Epithelial cell of esophagus (primary cell): ENCODE measurements around the gene SLC25A15.

Experiments
- DNase-seq: peaks from one replicate; pipeline ENCODE4 v3.0.0; 2010; ENCODE audit warnings: low read depth
- H3K4me3 ChIP-seq: 2 replicates; pipeline ENCODE4 v1.5.1; 2011; ENCODE audit warnings: mild to moderate bottlenecking, low read length, control low read depth
- CTCF ChIP-seq: IDR thresholded peaks from 2 replicates; pipeline ENCODE4 v1.5.1; 2011; ENCODE audit warnings: low read depth, mild to moderate bottlenecking, low read length, control low read depth, inconsistent platforms; ENCODE audit not compliant: insufficient read depth; ENCODE audit errors: missing control alignments

Gene SLC25A15

GRCh38 chr13:40800559-40800958 is 11.1 kb downstream of the SLC25A15 start:
- no peak overlapping the region for H3K4me3 ChIP-seq
- no peak for TF ChIP-seq CTCF
- DNase-seq, result no peak

- no peak for DNase-seq
- H3K4me3 ChIP-seq, result no peak overlapping the region
- no peak for TF ChIP-seq CTCF
These were observed 12.1 kb downstream of the SLC25A15 start for GRCh38 chr13:40801255-40802217.

GRCh38 chr13:40803316-40803715 is 13.9 kb downstream of the SLC25A15 start:
- no peak overlapping the region for H3K4me3 ChIP-seq
- no peak for DNase-seq
- TF ChIP-seq CTCF, result no peak

GRCh38 chr13:40806241-40806640 is 16.8 kb downstream of the SLC25A15 start:
- H3K4me3 ChIP-seq, result no peak overlapping the region
- DNase-seq, result no peak
- no peak for TF ChIP-seq CTCF

- TF ChIP-seq CTCF, result no peak
- no peak for DNase-seq
These were observed 20.1 kb downstream of the SLC25A15 start for GRCh38 chr13:40809471-40809870.

GRCh38 chr13:40812102-40812501 is 22.7 kb downstream of the SLC25A15 start:
- H3K4me3 ChIP-seq, result no peak overlapping the region
- no peak for DNase-seq
- TF ChIP-seq CTCF, result no peak

More at GRCh38 chr13:40809471-40809870, 20.1 kb downstream of the SLC25A15 start:
- H3K4me3 ChIP-seq, result no peak overlapping the region
